Medulla oblongata (tissue), 1 donor: ENCODE data around the gene PLCB2.
A peak's percentile ranks its signal among the peaks of the same experiment; 100 is the strongest.

Experiments
- DNase-seq: peaks from one replicate; pipeline ENCODE4 v3.0.0-alpha.2; 2015; ENCODE audit errors: extremely low spot score

Gene PLCB2

GRCh38 chr15:40286794-40287193, 20.9 kb downstream of the PLCB2 start:
- no peak for DNase-seq

GRCh38 chr15:40286061-40286532, 21.6 kb downstream of the PLCB2 start:
- DNase-seq, result no peak

GRCh38 chr15:40285554-40286011, 22.2 kb downstream of the PLCB2 start:
- DNase-seq, result no peak

GRCh38 chr15:40285151-40285550, 22.6 kb downstream of the PLCB2 start:
- DNase-seq, result no peak

GRCh38 chr15:40283615-40284300, 24.0 kb downstream of the PLCB2 start:
- no peak for DNase-seq

GRCh38 chr15:40282869-40283614, 24.7 kb downstream of the PLCB2 start, which contains the start of gene ANKRD63:
TSS of gene ANKRD63 (minus strand) at chr15:40283064. CDS start at chr15:40282586, 478 bp downstream.
- DNase-seq, result no peak

- DNase-seq, result no peak
These were observed 25.4 kb downstream of the PLCB2 start for GRCh38 chr15:40282147-40282868.

- no peak for DNase-seq
These were observed 26.0 kb downstream of the PLCB2 start for GRCh38 chr15:40281801-40282146.

GRCh38 chr15:40281057-40281800, 26.5 kb downstream of the PLCB2 start:
- DNase-seq, result no peak

- no peak for DNase-seq
These were observed 27.3 kb downstream of the PLCB2 start for GRCh38 chr15:40280260-40281056.

- peak; percentile 63 for DNase-seq
These were observed 28.1 kb downstream of the PLCB2 start for GRCh38 chr15:40279437-40280141.

GRCh38 chr15:40278026-40278425, 29.7 kb downstream of the PLCB2 start:
- no peak for DNase-seq

- peak; percentile 68 for DNase-seq
These were observed 30.3 kb downstream of the PLCB2 start for GRCh38 chr15:40277471-40277870.

- no peak for DNase-seq
These were observed 30.8 kb downstream of the PLCB2 start for GRCh38 chr15:40276927-40277326.

- DNase-seq, result no peak
These were observed 31.8 kb downstream of the PLCB2 start for GRCh38 chr15:40275954-40276353.

GRCh38 chr15:40275523-40275922, 32.2 kb downstream of the PLCB2 start:
- DNase-seq, result no peak

- DNase-seq, result peak; percentile 85
These were observed 33.1 kb downstream of the PLCB2 start for GRCh38 chr15:40274350-40275274.

- DNase-seq, result no peak
These were observed 34.3 kb downstream of the PLCB2 start for GRCh38 chr15:40273428-40273827.

GRCh38 chr15:40272485-40273056, 35.2 kb downstream of the PLCB2 start:
- no peak for DNase-seq
